Fibroblast of skin of scalp (primary cell): ENCODE data around the gene TSSC4.

Source experiments
- DNase-seq: peaks from one replicate; pipeline ENCODE4 v3.0.0-alpha.2; 2013

TSSC4 gene

GRCh38 chr11:2419638-2420501, 19.3 kb downstream of the TSSC4 start:
- peak; percentile 64 for DNase-seq

GRCh38 chr11:2420502-2421225, 20.1 kb downstream of the TSSC4 start:
- DNase-seq = peak; percentile 68

GRCh38 chr11:2421226-2421994, 20.9 kb downstream of the TSSC4 start:
- DNase-seq = no peak

GRCh38 chr11:2421996-2422395, 21.4 kb downstream of the TSSC4 start:
- DNase-seq = no peak

- no peak for DNase-seq
Measured at GRCh38 chr11:2422461-2423156, 22.1 kb downstream of the TSSC4 start.

GRCh38 chr11:2423157-2424025, 22.8 kb downstream of the TSSC4 start:
- DNase-seq = no peak

GRCh38 chr11:2424811-2425495, 24.4 kb downstream of the TSSC4 start:
- no peak for DNase-seq

GRCh38 chr11:2425506-2425905, 25.0 kb downstream of the TSSC4 start:
- DNase-seq = no peak

- DNase-seq = no peak
Measured at GRCh38 chr11:2426221-2426620, 25.7 kb downstream of the TSSC4 start.

GRCh38 chr11:2426826-2427521, 26.4 kb downstream of the TSSC4 start:
- no peak for DNase-seq

- no peak for DNase-seq
Measured at GRCh38 chr11:2427721-2428321, 27.3 kb downstream of the TSSC4 start.

GRCh38 chr11:2428322-2428795, 27.8 kb downstream of the TSSC4 start:
- DNase-seq = peak; percentile 46

GRCh38 chr11:2431395-2431794, 30.8 kb downstream of the TSSC4 start:
- no peak for DNase-seq

- DNase-seq = no peak
Measured at GRCh38 chr11:2432171-2432621, 31.6 kb downstream of the TSSC4 start.

- no peak for DNase-seq
Measured at GRCh38 chr11:2432628-2433071, 32.1 kb downstream of the TSSC4 start.

- no peak for DNase-seq
Measured at GRCh38 chr11:2433106-2433925, 32.8 kb downstream of the TSSC4 start.

- no peak for DNase-seq
Measured at GRCh38 chr11:2434008-2434407, 33.5 kb downstream of the TSSC4 start.

- no peak for DNase-seq
Measured at GRCh38 chr11:2434506-2435255, 34.1 kb downstream of the TSSC4 start.
